NCI-H1417 (cell line): ENCODE results near the gene S1PR2.
A peak's percentile ranks its signal among the peaks of the same experiment; 100 is the strongest.
"Not testable (repeated sequence)": the region's sequence is repeated elsewhere in the genome, so short reads cannot be mapped to it uniquely, and the experiment has no call there.

ENCODE experiments used
- DNase-seq, 3 experiments: peaks; one replicate each; lab custom pipeline; 2025; lab: John Stamatoyannopoulos, UW

The S1PR2 gene

GRCh38 chr19:10191347-10191746 is 39.8 kb downstream of the S1PR2 start:
- DNase-seq = no peak

GRCh38 chr19:10190026-10190425 is 41.1 kb downstream of the S1PR2 start:
- no peak for DNase-seq

DNA sequence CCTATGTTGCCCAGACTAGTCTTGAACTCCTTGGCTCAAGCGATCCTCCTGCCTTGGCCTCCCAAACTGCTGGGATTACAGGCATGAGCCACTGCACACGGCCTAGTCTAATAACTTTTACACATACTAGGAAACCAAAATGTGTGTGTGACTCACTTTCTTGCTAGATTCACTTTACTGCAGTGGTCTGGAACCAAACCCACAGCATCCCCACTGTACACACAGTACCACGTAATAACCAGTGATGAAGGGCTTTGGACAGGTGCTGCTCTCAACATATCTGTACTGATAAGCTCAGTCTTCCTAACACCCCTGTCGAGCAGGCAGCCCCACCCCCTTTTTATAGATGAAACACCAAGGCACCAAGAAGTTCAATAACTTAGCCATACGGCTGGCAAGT is 41.5 kb downstream of the S1PR2 start:
- DNase-seq = no peak

DNA sequence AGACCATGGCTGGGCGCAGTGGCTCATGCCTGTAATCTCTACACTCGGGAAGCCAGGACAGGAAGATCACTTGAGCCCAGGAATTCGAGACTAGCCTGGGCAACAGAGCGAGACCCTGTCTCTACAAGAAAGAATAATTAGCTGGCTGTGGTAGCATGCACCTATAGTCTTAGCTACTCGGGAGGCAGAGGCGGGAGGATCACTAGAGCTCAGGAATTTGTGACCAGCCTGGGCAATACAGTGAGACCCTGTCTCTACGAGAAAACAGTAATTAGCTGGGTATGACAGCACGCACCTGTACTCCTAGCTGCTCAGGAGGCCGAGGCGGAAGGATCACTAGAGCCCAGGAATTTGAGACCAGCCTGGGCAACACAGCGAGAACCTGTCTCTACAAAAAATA is 43.8 kb downstream of the S1PR2 start:
- no peak for DNase-seq

GRCh38 chr19:10184636-10185035 is 46.5 kb downstream of the S1PR2 start:
- DNase-seq = peak in 1 of 3 experiments; percentile 33

GRCh38 chr19:10183926-10184325 is 47.2 kb downstream of the S1PR2 start:
- DNase-seq = no peak

GRCh38 chr19:10182847-10183246 is 48.3 kb downstream of the S1PR2 start:
- DNase-seq = no peak

- DNase-seq = no peak
Observed at GRCh38 chr19:10182076-10182475, 49.1 kb downstream of the S1PR2 start.

- no peak for DNase-seq
Observed at GRCh38 chr19:10180459-10180858, 50.7 kb downstream of the S1PR2 start.

DNA sequence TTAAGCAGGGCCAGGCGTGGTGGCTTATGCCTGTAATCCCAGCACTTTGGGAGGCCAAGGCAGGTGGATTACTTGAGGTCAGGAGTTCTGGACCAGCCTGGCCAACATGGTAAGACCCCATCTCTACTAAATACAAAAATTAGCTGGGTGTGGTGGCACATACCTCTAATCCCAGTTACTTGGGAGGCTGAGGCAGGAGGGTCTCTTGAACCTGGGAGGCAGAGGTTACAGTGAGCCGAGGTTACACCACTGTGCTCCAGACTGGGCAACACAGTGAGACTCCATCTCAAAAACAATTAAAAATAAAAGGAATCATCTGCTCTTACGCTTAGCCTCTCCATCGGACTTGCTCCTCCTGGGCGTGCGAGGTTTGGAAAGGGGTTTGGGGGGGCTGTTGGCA is 51.1 kb downstream of the S1PR2 start:
- DNase-seq = not testable (repeated sequence)

DNA sequence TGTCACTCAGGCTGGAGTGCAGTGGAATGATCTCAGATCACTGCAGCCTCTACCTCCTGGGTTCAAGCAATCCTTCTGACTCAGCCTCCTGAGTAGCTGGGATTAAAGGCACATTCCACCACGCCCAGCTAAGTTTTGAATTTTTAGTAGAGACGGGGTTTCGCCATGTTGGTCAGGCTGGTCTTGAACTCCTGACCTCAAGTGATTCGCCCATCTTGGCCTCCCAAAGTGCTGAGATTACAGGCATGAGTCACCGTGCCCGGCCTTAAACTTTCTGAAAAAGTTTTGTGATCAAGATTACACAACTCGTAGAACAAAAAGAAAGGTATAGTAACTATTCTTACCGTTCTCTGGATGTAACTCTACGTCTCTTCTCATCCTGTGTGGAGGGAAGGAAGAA is 57.6 kb downstream of the S1PR2 start:
- no peak for DNase-seq
